Epithelial cell of esophagus (primary cell): ENCODE measurements around the gene MYORG.
A peak's percentile ranks its signal among the peaks of the same experiment; 100 is the strongest.

Source experiments
- DNase-seq: peaks from one replicate; pipeline ENCODE4 v3.0.0; 2010; ENCODE audit warnings: low read depth
- H3K4me3 ChIP-seq: 2 replicates; pipeline ENCODE4 v1.5.1; 2011; ENCODE audit warnings: mild to moderate bottlenecking, low read length, control low read depth
- TF ChIP-seq, protein P1 (sequence below): IDR thresholded peaks from 2 replicates; pipeline ENCODE4 v1.5.1; 2011; ENCODE audit warnings: low read depth, mild to moderate bottlenecking, low read length, control low read depth, inconsistent platforms; ENCODE audit not compliant: insufficient read depth; ENCODE audit errors: missing control alignments

Gene MYORG

DNA sequence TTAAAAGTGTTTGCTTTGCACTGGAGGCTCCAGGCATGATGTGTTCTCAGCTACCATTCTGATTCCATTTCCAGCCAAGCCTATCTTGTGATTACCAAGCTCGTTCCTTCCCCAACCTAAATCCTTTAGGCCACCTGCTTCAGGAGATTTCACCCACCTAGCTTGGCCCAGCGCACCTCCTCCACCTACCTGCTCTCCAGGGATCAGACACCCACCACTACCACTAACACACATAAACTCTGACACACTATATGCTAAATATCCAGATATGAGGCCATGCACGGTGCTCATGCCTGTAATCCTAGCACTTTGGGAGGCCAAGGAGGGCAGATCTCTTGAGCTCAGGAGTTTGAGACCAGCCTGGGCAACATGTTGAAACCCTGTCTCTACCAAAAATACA lies 2.4 kb downstream of the MYORG start:
- TF ChIP-seq, protein P1, sequence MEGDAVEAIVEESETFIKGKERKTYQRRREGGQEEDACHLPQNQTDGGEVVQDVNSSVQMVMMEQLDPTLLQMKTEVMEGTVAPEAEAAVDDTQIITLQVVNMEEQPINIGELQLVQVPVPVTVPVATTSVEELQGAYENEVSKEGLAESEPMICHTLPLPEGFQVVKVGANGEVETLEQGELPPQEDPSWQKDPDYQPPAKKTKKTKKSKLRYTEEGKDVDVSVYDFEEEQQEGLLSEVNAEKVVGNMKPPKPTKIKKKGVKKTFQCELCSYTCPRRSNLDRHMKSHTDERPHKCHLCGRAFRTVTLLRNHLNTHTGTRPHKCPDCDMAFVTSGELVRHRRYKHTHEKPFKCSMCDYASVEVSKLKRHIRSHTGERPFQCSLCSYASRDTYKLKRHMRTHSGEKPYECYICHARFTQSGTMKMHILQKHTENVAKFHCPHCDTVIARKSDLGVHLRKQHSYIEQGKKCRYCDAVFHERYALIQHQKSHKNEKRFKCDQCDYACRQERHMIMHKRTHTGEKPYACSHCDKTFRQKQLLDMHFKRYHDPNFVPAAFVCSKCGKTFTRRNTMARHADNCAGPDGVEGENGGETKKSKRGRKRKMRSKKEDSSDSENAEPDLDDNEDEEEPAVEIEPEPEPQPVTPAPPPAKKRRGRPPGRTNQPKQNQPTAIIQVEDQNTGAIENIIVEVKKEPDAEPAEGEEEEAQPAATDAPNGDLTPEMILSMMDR, result no peak
- no peak overlapping the region for H3K4me3 ChIP-seq
- no peak for DNase-seq

DNA sequence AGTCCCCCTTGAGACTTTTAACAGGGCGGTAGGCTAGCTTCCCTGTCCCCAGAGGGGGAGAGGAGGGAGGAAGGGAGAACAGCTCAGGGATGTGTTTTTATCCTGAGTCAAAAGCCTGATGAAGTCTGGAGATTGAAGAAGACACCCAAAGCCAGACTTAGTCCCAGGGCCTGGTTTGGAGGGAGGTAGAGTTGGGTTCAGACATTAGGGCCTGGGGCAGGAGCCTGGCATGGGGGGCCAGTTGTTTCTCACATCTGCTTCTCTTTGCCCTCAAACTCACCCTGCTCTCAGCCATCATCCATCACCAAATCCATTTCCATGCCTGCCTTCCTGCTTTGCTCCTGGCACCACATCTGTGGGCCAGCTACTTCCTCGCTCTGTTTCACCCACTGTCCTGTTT lies 2.9 kb downstream of the MYORG start:
- TF ChIP-seq, protein P1, result no peak
- DNase-seq, result no peak
- H3K4me3 ChIP-seq, result no peak overlapping the region

DNA sequence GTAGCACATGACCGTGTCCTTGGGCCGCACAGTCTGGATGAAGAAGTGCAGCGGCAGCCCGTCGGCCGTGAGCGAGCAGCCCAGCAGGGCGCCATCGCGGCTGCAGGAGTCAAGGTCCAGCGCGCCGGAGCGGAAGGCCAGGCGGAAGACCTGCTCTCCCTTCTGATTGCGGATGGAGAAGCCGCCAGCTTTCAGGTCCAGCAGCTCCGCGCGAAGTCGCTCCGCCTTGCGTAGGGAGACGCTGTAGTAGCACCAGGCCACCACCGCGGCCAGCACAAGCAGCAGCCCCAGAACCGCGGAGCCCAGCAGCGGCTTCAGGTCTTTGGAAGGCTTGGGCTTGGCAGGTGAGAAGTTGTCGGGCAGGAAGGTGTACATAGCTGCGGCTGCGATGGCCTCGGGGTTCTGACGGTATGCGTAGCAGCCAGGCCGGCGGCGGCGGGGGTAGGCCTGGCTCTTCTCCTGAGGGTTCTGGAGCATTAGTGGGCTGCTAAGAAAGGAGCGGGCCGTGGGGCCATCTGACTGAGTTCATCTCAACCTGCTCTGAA lies 4.2 kb downstream of the MYORG start:
- TF ChIP-seq, protein P1, result no peak
- no peak overlapping the region for H3K4me3 ChIP-seq

DNA sequence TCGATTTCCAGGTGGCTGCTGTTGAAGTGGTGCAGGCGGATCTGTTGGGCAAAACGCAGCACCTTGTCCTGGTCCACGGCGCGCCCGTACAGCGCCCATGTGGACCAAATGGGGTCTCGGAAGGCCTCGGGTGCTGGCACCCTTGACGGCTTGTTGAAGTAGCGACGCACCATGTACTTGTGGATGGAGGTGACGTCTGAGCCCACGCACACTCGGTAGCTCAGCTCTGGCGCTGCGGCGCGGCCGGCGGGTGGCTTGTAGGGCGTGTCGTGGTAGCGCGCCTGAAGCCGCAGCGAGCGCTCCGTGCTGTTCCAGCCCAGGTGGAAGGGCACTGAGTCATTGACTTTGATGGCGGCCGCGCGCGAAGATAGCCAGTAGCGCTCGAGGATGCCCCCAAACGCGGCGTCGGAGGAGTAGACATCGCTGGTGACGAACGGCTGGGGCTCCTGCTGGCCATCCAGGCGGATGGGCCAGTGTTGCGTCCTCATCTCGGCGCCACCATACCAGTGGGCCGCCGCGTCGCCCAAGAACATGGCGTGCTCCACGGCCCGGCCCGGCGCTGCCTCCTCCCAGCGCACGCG lies 4.7 kb downstream of the MYORG start:
- H3K4me3 ChIP-seq, result no peak overlapping the region
- TF ChIP-seq, protein P1, result no peak
- no peak for DNase-seq

More for the DNA sequence above, 4.2 kb downstream of the MYORG start:
- peak; percentile 41 for DNase-seq

DNA sequence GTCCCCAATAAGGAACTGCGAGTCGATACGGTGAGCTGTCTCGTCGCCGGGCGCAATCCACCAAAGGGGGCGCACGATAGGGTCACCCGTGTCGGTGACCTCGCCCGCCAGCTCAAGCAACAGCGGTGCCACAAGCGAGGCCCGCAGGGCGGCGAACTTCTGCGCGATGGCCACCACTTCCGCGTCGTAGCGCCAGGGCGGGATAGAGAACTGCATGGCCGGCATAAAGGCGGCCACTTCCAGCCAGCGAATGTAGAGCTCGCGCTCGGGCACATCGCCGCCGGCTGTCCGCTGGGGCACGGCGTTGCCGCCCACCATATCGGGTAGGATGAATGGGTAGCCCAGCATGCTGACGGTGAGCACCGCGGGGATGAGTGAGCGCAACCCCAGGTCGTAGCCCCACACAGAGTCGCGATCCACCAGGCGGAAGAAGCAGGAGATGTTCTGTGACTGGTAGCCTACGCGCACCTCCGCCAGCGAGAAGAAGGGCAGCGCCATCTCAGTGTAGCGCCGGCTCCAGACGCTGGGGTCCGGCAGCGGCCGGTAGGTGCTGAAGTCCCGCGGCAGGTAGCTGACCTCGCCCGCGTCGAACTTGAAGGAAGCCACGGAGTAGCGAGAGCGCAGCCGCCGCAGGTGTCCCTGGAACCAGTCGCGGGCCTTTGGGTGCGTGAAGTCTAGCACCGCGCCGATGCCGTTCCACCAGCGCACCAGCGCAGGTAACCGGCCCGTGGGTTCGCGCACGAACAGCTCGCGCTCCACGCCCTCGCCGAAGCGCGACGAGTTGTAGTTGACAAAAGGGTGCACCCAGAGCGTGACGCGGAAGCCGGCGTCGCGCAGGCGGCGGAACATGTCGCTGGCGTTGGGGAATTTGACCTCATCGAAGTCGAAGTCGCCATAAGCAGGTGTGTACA lies 5.5 kb downstream of the MYORG start:
- no peak overlapping the region for H3K4me3 ChIP-seq
- no peak for DNase-seq
- TF ChIP-seq, protein P1, result no peak

DNA sequence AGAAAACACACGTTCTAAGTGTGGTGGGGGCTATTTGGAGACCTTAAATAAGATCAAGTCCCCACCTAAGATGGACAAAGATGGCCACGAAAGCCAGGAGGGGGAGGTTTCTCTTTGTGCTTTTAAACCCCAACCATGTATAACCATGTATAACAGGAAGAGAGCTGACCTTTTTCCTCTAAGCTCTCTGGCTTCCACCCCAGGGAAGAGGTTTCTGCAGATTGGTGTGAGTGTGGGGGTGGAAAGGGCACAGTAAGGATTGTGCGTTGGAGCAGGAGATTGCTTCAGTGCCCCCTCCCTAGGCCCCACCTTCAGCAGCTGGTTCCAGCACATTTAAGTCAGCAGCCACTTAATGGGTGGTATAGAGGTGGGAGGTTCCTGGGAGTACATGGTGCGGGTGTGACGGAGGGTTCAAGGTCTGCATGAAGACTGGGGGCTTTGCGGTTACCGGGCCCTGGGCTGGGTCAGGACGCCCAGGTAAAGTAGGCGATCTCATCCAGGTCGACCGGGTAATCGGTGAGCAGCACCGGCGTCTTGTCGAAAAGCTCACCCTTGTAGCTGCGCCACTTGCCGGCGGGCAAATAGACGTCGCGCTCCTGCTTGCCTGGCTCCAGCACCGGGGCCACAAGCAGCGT lies 6.2 kb downstream of the MYORG start:
- TF ChIP-seq, protein P1, result no peak
- H3K4me3 ChIP-seq, result no peak overlapping the region
- DNase-seq, result no peak
